ENCODE data around the gene FSD1. TPM values are rescaled to one million over a fixed set of nuclear protein-coding genes. Genes with fewer than 3 reads are reported as not detected.
"Not testable (repeated sequence)": the region's sequence is repeated elsewhere in the genome, so short reads cannot be mapped to it uniquely, and the experiment has no call there.

FSD1 gene
- total RNA-seq, 2 donors from 2014 or later: 17.1 to 22.8 TPM

DNA sequence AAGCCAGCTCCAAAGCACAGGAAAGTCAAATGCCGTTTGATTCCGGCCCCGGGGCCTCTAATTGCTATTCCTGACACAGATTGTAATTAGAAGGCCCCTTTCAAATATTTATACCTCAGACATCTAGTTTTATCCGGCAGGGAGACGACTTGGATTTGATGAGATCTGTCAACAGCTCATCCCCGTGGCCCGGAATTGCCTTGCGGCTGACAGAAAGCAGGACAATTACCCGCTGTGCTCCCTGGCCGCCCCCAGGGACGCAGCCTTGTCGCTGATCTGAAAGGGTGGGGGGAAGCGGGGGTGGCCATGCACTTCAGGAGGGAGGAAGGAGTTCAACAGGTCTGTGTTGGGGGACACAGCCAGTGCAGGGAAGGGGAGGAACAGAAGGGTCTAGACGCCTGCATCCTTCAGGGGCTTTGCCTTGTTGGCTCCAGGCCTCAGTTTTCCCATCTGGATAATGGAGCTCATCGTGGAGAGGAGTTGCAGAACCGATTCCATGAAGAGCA lies 27.2 kb upstream of the FSD1 start:
- H3K27me3 Mint-ChIP-seq (ENCODE audit: low read depth): peaks cover 20% of the 10 kb centered on the region
- ATAC-seq (replicated peaks in 1 of 2) (no peak), DNase-seq (no peak)
- peaks cover 0 to 2% of the 10 kb centered on the region in 2 donors for H3K36me3 Mint-ChIP-seq (ENCODE audit: insufficient read depth in 2 of 2)
- H3K9me3 Mint-ChIP-seq: no peaks in the 10 kb centered on the region
- H3K4me3 Mint-ChIP-seq: no peak overlapping the region
- H3K4me1 Mint-ChIP-seq (ENCODE audit: low read depth): peaks cover 5% of the 10 kb centered on the region
- H3K27ac Mint-ChIP-seq: no peak overlapping the region

DNA sequence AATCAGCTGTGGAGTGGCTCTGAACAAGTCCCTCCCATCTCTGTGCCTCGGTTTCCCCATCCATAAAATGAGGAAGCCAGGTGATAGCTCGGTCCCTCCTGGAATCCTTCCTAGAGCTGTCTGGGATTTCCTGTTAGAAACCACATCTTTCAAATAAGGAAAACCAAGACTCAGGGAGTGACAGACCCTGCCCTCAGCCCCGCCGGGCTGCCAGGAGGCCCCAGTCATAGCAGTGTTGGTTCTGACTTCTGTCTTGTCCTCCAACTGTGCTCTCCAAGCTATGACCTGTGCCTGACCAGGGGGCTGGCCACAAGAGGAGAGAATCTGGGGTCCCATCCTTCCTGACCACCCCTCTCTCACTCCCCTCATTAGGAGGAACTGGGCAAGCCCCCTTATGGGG lies 26.4 kb upstream of the FSD1 start:
- peaks cover 5% of the 10 kb centered on the region for H3K4me1 Mint-ChIP-seq (ENCODE audit: low read depth)
- no peak for ATAC-seq (replicated peaks in 1 of 2)
- H3K4me3 Mint-ChIP-seq: no peak overlapping the region
- peaks cover 20% of the 10 kb centered on the region for H3K27me3 Mint-ChIP-seq (ENCODE audit: low read depth)
- DNase-seq: no peak
- no peaks in the 10 kb centered on the region for H3K9me3 Mint-ChIP-seq
- no peak overlapping the region for H3K27ac Mint-ChIP-seq
- peaks cover 0 to 2% of the 10 kb centered on the region in 2 donors for H3K36me3 Mint-ChIP-seq (ENCODE audit: insufficient read depth in 2 of 2)

DNA sequence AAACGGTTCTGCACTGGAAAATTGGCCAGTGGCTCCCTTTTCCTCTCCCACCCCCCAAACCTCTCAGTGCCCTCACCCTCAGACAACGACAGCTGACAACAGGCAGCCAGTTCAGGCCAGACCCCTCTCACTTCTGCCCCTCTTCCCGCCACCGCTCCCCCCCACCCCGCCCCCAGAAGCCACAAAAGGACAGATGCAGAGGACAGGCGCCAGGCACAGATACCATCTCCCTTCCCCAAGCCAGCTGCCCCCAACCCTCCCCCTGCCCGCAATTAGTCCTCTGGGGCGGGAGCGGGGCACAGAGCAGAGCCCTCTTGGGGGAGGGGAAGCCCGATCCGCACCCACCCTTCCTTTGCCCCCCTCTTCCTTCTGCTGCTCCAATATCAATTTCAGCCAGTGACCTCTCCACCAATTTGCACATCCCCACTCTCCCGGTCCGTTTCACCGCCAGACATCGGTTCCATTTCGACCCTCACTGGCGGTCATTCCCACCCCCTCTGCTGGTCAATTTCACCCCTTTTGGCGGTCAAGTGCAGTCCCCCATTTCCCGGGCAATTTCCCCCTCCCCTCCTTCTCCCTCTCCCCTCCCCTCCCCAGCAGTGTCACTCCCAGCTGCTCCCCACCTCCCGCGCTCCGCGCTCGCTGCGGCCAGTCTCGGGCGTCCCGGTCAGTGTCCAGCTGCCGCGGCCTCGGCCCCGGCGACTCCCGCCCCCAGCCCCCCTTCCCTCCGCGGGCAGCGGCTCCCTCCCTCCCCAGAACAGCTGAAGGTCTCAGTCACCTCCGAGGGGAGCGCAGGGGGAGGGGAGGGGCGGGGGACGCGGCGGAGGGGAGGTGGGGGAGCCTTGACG lies 25.8 kb upstream of the FSD1 start, which contains the start of gene SHD:
SHD (plus strand) TSS at position 848 of the 848 bp plus-strand sequence. CDS start 798 bp downstream, outside the sequence.
- no peaks in the 10 kb centered on the region for H3K9me3 Mint-ChIP-seq
- H3K36me3 Mint-ChIP-seq (ENCODE audit: insufficient read depth in 2 of 2): peaks cover 0 to 2% of the 10 kb centered on the region in 2 donors
- peak within 1 kb of the TSS; percentile 65 to 77 for H3K4me3 Mint-ChIP-seq
- H3K27me3 Mint-ChIP-seq (ENCODE audit: low read depth): peaks cover 20% of the 10 kb centered on the region
- ATAC-seq (replicated peaks in 1 of 2) (peak in 1 of 2 donors; percentile 7), DNase-seq (no peak)
- peaks cover 5% of the 10 kb centered on the region for H3K4me1 Mint-ChIP-seq (ENCODE audit: low read depth)
- H3K27ac Mint-ChIP-seq: no peak within 1 kb of the TSS

DNA sequence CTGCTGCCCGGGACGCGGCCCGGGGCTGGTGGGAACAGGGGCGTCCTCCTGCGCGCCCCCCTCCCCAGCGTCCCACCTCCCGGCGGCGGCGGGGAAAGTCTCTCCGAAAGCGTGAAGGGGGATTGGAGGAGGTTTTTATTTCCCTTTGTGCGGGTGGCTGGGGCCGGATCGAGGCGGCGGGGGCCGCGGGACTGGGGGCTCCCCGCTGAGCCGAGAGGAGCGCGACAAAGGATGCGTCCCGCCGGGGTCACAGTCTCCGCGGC lies 25.2 kb upstream of the FSD1 start:
- ATAC-seq (replicated peaks in 1 of 2) (no peak), DNase-seq (no peak)
- Mint-ChIP-seq H3K27ac (no peak overlapping the region), H3K4me1 (ENCODE audit: low read depth) (peaks cover 5% of the 10 kb centered on the region), H3K27me3 (ENCODE audit: low read depth) (peaks cover 20% of the 10 kb centered on the region), H3K36me3 (ENCODE audit: insufficient read depth in 2 of 2) (peaks cover 0 to 2% of the 10 kb centered on the region in 2 donors), H3K9me3 (no peaks in the 10 kb centered on the region), H3K4me3 (no peak overlapping the region)

DNA sequence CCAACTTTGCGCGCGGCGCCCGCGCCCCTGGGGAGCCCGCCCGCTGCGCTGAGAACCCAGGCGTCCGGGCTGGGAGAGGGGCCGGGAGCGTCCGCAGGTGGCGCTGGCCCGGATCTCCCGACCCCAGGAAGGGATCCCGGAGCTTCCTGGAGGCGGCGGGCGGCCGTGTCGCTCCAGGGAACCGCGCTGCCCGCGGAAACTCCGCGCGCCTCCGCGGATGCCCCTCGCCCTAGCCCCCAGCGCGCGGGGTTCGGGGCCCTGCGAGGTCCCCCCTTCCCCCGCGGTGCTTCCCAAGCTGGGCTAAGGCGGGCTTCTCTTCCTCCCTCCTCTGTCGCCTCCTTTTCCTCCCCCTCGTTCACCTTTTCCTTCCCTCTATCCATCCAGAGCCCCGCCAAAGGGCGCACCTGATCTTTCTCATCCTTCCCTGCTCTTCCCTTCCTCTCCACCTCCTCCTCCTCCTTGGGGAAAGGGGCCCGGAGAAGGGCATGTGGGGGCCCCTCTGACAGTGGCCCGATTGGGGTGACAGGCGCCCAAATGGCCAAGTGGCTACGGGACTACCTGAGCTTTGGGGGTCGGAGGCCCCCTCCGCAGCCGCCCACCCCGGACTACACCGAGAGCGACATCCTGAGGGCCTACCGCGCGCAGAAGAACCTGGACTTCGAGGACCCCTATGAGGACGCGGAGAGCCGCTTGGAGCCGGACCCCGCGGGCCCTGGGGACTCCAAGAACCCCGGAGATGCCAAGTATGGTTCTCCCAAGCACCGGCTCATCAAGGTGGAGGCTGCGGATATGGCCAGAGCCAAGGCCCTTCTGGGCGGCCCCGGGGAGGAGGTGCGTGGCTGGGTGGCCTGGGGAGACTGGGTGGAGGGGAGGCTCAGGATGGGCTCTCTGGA lies 24.6 kb upstream of the FSD1 start:
- H3K4me3 Mint-ChIP-seq: peak overlapping the region; percentile 65 to 77
- ATAC-seq (replicated peaks in 1 of 2) (peak; percentile 25 to 28), DNase-seq (no peak)
- H3K9me3 Mint-ChIP-seq: no peaks in the 10 kb centered on the region
- H3K4me1 Mint-ChIP-seq (ENCODE audit: low read depth): peaks cover 5% of the 10 kb centered on the region
- H3K27ac Mint-ChIP-seq: no peak overlapping the region
- peaks cover 20% of the 10 kb centered on the region for H3K27me3 Mint-ChIP-seq (ENCODE audit: low read depth)
- H3K36me3 Mint-ChIP-seq (ENCODE audit: insufficient read depth in 2 of 2): peaks cover 0 to 2% of the 10 kb centered on the region in 2 donors

DNA sequence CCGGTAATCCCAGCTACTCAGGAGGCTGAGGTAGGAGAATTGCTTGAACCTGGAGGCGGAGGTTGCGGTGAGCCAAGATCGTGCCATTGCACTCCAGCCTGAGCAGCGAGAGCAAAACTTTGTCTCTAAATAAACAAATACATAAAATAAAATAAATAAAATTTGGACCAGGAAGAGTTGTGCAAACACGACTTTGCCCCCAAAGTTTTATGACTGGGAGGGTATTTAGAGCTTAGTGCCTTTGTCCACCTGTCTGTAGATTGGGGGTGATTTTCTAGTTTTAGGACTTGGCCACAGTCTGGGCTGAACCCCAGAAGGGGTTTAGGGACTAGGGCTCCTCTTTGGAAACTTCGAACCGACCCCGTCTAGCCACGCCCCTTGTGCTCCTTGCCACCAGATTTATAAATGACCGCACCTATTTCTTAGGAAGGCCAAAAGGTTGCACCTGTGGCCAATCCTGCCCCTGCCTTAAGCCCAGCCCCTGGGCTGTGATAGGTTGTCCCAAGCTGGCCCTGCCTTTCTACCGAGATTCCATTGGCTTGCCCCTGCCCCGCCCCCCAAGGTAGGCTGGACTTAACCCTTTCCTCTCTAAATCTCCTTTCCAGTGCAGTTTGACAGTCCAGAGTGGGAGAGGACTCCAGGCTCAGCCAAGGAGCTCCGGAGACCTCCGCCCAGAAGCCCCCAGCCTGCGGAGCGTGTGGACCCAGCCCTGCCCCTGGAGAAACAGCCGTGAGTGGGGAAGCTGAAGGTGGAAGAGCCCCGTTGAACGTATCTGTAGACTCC lies 20.0 kb upstream of the FSD1 start:
- peaks cover 12% of the 10 kb centered on the region for H3K27me3 Mint-ChIP-seq (ENCODE audit: low read depth)
- peak in 1 of 2 donors; percentile 22 for ATAC-seq (replicated peaks in 1 of 2)
- H3K4me3 Mint-ChIP-seq: no peak overlapping the region
- no peak for DNase-seq
- no peaks in the 10 kb centered on the region for H3K9me3 Mint-ChIP-seq
- H3K4me1 Mint-ChIP-seq (ENCODE audit: low read depth): peaks cover 5% of the 10 kb centered on the region
- peaks cover 0 to 2% of the 10 kb centered on the region in 2 donors for H3K36me3 Mint-ChIP-seq (ENCODE audit: insufficient read depth in 2 of 2)
- H3K27ac Mint-ChIP-seq: no peak overlapping the region

DNA sequence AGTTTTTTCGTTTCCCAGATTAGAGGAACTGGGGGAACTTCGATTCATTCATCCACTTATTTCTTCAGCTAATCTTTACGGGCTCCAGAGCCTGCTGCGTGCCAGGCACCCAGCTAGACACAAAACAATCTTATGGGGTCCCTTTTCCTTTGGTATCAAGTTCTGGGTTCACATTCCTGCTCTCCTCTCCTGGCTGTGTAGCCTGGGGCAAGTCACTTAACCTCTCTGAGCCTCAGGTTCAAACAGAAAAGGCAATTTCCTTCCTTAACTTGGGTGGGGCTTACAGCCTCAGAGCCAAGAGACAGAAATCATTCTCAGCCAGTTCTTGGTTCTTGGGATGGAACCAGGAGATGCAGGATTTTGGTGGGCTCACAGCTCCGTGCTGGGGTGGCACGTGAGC lies 19.4 kb upstream of the FSD1 start:
- Mint-ChIP-seq H3K4me3 (no peak overlapping the region), H3K4me1 (ENCODE audit: low read depth) (peaks cover under 1% of the 10 kb centered on the region), H3K27me3 (ENCODE audit: low read depth) (peaks cover 7% of the 10 kb centered on the region), H3K9me3 (no peaks in the 10 kb centered on the region), H3K27ac (no peak overlapping the region), H3K36me3 (ENCODE audit: insufficient read depth in 2 of 2) (peaks cover 0 to under 1% of the 10 kb centered on the region in 2 donors)
- DNase-seq (no peak), ATAC-seq (replicated peaks in 1 of 2) (no peak)

DNA sequence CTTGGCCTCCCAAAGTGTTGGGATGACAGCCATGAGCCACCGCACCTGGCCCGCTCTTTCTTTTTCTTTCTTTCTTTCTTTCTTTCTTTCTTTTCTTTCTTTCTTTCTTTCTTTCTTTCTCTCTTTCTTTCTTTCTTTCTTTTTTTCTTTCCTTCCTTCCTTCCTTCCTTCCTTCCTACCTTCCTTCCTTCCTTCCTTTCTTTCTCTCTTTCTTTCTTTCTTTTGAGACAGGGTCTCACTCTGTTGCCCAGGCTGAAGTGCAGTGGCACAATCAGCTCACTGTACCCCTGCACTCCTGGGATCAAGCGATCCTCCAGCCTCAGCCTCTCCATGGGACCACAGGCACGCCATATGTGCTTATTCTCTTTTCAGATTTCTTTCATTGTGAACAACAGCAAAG lies 18.3 kb upstream of the FSD1 start:
- H3K27ac Mint-ChIP-seq; H3K36me3 Mint-ChIP-seq (ENCODE audit: insufficient read depth in 2 of 2); H3K4me1 Mint-ChIP-seq (ENCODE audit: low read depth); DNase-seq; H3K4me3 Mint-ChIP-seq; H3K9me3 Mint-ChIP-seq; ATAC-seq (replicated peaks in 1 of 2); H3K27me3 Mint-ChIP-seq (ENCODE audit: low read depth): not testable (repeated sequence)

DNA sequence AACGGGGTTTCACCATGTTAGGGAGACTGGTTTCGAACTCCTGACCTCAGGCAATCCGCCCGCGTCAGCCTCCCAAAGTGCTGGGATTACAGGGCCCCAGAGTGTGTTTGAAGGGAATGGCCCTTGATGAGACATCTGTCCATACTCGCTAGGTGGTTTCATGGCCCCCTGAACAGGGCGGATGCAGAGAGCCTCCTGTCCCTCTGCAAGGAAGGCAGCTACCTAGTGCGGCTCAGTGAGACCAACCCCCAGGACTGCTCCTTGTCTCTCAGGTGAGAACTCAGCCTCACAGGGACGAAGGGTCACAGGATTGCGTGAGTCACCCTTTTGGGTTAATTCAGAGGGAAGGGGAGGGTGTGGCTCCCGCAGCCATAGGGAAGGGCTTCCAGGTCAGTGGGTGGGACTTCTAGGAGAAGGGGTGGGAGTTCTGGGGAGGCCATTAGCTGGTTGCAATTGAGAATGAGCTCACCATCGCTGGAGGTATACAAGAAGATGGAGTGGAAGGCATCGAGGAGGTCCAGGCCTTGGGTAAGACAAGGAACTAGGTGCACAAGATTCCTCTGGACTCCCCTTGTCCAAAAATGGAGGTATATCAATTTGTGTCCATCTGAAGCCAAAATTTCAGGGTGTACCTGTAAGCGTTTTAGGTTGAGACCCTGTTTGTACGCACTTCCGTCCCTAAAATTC lies 16.2 kb upstream of the FSD1 start:
- H3K9me3 Mint-ChIP-seq: no peaks in the 10 kb centered on the region
- H3K27ac Mint-ChIP-seq: no peak overlapping the region
- H3K4me3 Mint-ChIP-seq: no peak overlapping the region
- ATAC-seq (replicated peaks in 1 of 2): no peak
- no peaks in the 10 kb centered on the region for H3K4me1 Mint-ChIP-seq (ENCODE audit: low read depth)
- no peak for DNase-seq
- no peaks in the 10 kb centered on the region for H3K27me3 Mint-ChIP-seq (ENCODE audit: low read depth)
- no peaks in the 10 kb centered on the region for H3K36me3 Mint-ChIP-seq (ENCODE audit: insufficient read depth in 2 of 2)

DNA sequence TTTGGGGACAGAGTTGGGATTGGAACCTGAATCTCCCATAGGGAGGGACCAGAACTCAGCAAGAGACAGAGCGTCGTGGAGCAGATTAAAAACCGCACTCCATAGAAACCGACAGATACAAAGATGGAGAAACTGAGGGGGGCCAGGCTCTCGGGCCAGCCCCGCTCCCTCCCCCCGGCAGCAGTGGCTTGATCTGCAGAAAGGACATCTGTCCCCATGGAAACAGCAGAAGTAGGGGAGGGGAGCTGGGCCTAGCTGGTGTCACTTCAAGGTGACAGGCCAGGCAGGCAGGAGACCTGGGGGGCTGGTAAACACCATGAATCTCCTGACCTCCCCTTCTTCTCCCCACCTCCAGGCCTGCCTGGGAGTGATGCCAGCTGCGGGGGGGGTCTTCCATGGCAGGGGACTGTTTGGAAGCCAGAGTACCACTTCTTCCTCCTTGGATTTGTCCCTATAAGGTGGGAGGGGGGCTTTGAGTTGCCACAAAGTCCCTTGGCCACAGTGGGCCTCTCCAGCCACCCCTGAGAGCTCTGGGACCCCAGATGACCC lies 13.1 kb upstream of the FSD1 start:
- H3K4me1 Mint-ChIP-seq (ENCODE audit: low read depth): no peaks in the 10 kb centered on the region
- H3K9me3 Mint-ChIP-seq: no peaks in the 10 kb centered on the region
- ATAC-seq (replicated peaks in 1 of 2): no peak
- H3K4me3 Mint-ChIP-seq: no peak overlapping the region
- H3K36me3 Mint-ChIP-seq (ENCODE audit: insufficient read depth in 2 of 2): no peaks in the 10 kb centered on the region
- H3K27ac Mint-ChIP-seq: no peak overlapping the region
- DNase-seq: no peak
- no peaks in the 10 kb centered on the region for H3K27me3 Mint-ChIP-seq (ENCODE audit: low read depth)

DNA sequence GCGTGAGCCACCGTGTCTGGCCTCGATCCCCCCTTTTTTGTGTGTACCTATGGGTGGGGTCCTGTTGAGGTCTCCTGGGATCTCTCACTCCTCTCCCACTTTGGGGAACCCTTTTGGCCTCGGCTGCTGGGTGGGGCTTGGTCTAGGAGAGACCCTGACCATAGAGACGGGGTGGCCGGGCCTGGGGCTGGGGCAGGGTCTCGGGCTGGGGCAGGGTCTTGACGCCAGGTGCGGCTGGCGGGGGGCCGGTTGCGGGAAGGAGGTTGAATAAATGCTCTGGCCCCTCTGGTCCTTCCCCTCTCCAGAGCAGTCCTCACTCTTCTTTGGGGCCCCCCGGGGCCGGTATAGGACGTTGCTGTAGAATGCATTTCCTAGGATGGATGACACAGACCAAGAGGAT lies 11.9 kb upstream of the FSD1 start:
- no peak overlapping the region for H3K4me3 Mint-ChIP-seq

DNA sequence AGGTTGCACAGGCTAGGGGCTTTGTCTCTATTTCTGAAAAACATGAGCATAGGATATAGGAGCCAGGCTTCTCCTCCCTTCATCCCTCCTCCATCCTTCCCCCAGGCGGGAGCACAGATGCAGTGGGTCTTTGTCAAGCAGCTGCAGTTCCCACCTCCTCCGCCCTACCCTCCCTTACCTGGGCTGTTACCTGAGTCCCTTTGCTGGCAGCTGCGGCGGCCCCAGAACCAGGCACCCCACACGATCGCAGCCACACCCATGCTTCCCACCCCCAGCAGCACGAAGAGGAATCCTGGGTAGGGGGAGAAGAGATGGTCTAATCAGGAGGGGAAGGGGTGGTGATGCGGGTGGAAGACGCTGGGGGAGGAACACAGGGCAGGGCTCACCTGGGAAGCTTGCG lies 10.0 kb upstream of the FSD1 start:
- Mint-ChIP-seq H3K27ac (no peak overlapping the region), H3K4me1 (ENCODE audit: low read depth) (peaks cover 15% of the 10 kb centered on the region)
- ATAC-seq (replicated peaks in 1 of 2): no peak

More for the DNA sequence above, 11.9 kb upstream of the FSD1 start:
- DNase-seq (no peak), ATAC-seq (replicated peaks in 1 of 2) (no peak)
- Mint-ChIP-seq H3K27me3 (ENCODE audit: low read depth) (no peaks in the 10 kb centered on the region), H3K9me3 (no peaks in the 10 kb centered on the region), H3K36me3 (ENCODE audit: insufficient read depth in 2 of 2) (no peaks in the 10 kb centered on the region), H3K4me1 (ENCODE audit: low read depth) (no peaks in the 10 kb centered on the region), H3K27ac (no peak overlapping the region)

More for the DNA sequence above, 10.0 kb upstream of the FSD1 start:
- no peak for DNase-seq
- Mint-ChIP-seq H3K27me3 (ENCODE audit: low read depth) (no peaks in the 10 kb centered on the region), H3K4me3 (no peak overlapping the region), H3K36me3 (ENCODE audit: insufficient read depth in 2 of 2) (no peaks in the 10 kb centered on the region), H3K9me3 (no peaks in the 10 kb centered on the region)
